ENCODE measurements around the gene OVCH2. TPM values are rescaled to one million over a fixed set of nuclear protein-coding genes. Genes with fewer than 3 reads are reported as not detected.
"Not testable (repeated sequence)": the region's sequence is repeated elsewhere in the genome, so short reads cannot be mapped to it uniquely, and the experiment has no call there.

The OVCH2 gene
- not detected for total RNA-seq

GRCh38 chr11:7706377-7706776 lies at the start of gene OVCH2:
Gene OVCH2, minus strand, starts transcription at chr11:7706477. Its CDS starts 83 bp downstream, at chr11:7706394.
- no peaks in the 10 kb centered on the region for H3K9me3 Mint-ChIP-seq
- DNase-seq (no peak), ATAC-seq (replicated peaks in 1 of 2) (no peak)
- peaks cover 48% of the 10 kb centered on the region for H3K27me3 Mint-ChIP-seq (ENCODE audit: low read depth)
- no peak within 1 kb of the TSS for H3K27ac Mint-ChIP-seq
- H3K4me1 Mint-ChIP-seq (ENCODE audit: low read depth): no peaks in the 10 kb centered on the region
- no peaks in the 10 kb centered on the region for H3K36me3 Mint-ChIP-seq (ENCODE audit: insufficient read depth in 2 of 2)
- no peak within 1 kb of the TSS for H3K4me3 Mint-ChIP-seq

- H3K27ac Mint-ChIP-seq: no peak overlapping the region
- no peaks in the 10 kb centered on the region for H3K36me3 Mint-ChIP-seq (ENCODE audit: insufficient read depth in 2 of 2)
- H3K9me3 Mint-ChIP-seq: no peaks in the 10 kb centered on the region
- H3K4me1 Mint-ChIP-seq (ENCODE audit: low read depth): no peaks in the 10 kb centered on the region
- no peaks in the 10 kb centered on the region for H3K27me3 Mint-ChIP-seq (ENCODE audit: low read depth)
- no peak for DNase-seq
- no peak for ATAC-seq (replicated peaks in 1 of 2)
- H3K4me3 Mint-ChIP-seq: no peak overlapping the region
Observed at GRCh38 chr11:7749456-7749855, 43.2 kb upstream of the OVCH2 start.

- not testable (repeated sequence) for H3K36me3 Mint-ChIP-seq (ENCODE audit: insufficient read depth in 2 of 2); ATAC-seq (replicated peaks in 1 of 2)
Observed at GRCh38 chr11:7734767-7735166, 28.5 kb upstream of the OVCH2 start.

GRCh38 chr11:7714786-7715185 lies 8.5 kb upstream of the OVCH2 start:
- DNase-seq: no peak

More at GRCh38 chr11:7734767-7735166, 28.5 kb upstream of the OVCH2 start:
- H3K4me1 Mint-ChIP-seq (ENCODE audit: low read depth); DNase-seq; H3K9me3 Mint-ChIP-seq; H3K27ac Mint-ChIP-seq; H3K4me3 Mint-ChIP-seq: not testable (repeated sequence)
- H3K27me3 Mint-ChIP-seq (ENCODE audit: low read depth): peaks cover 27% of the 10 kb centered on the region

GRCh38 chr11:7703740-7704139 lies 2.5 kb downstream of the OVCH2 start:
- no peaks in the 10 kb centered on the region for H3K9me3 Mint-ChIP-seq
- ATAC-seq (replicated peaks in 1 of 2) (no peak), DNase-seq (no peak)
- no peaks in the 10 kb centered on the region for H3K4me1 Mint-ChIP-seq (ENCODE audit: low read depth)
- no peaks in the 10 kb centered on the region for H3K36me3 Mint-ChIP-seq (ENCODE audit: insufficient read depth in 2 of 2)
- no peak overlapping the region for H3K27ac Mint-ChIP-seq
- no peak overlapping the region for H3K4me3 Mint-ChIP-seq
- peaks cover 53% of the 10 kb centered on the region for H3K27me3 Mint-ChIP-seq (ENCODE audit: low read depth)

More at GRCh38 chr11:7714786-7715185, 8.5 kb upstream of the OVCH2 start:
- H3K4me3 Mint-ChIP-seq: no peak overlapping the region
- H3K27ac Mint-ChIP-seq: no peak overlapping the region
- peaks cover 2 to 8% of the 10 kb centered on the region in 2 donors for H3K9me3 Mint-ChIP-seq
- H3K36me3 Mint-ChIP-seq (ENCODE audit: insufficient read depth in 2 of 2): peaks cover 0 to 2% of the 10 kb centered on the region in 2 donors
- peaks cover 37% of the 10 kb centered on the region for H3K27me3 Mint-ChIP-seq (ENCODE audit: low read depth)
- ATAC-seq (replicated peaks in 1 of 2): no peak
- H3K4me1 Mint-ChIP-seq (ENCODE audit: low read depth): peaks cover 6% of the 10 kb centered on the region

GRCh38 chr11:7696424-7696823 lies 9.9 kb downstream of the OVCH2 start:
- Mint-ChIP-seq H3K27ac (no peak overlapping the region), H3K4me3 (no peak overlapping the region), H3K9me3 (no peaks in the 10 kb centered on the region), H3K4me1 (ENCODE audit: low read depth) (peaks cover 18% of the 10 kb centered on the region), H3K36me3 (ENCODE audit: insufficient read depth in 2 of 2) (no peaks in the 10 kb centered on the region), H3K27me3 (ENCODE audit: low read depth) (peaks cover 42% of the 10 kb centered on the region)
- no peak for DNase-seq
- ATAC-seq (replicated peaks in 1 of 2): peak; percentile 47 to 72

GRCh38 chr11:7694235-7694634 lies 12.0 kb downstream of the OVCH2 start:
- Mint-ChIP-seq H3K27me3 (ENCODE audit: low read depth) (peaks cover 34% of the 10 kb centered on the region), H3K27ac (no peak overlapping the region), H3K36me3 (ENCODE audit: insufficient read depth in 2 of 2) (no peaks in the 10 kb centered on the region), H3K4me3 (peak overlapping the region; percentile 17 to 48), H3K9me3 (no peaks in the 10 kb centered on the region), H3K4me1 (ENCODE audit: low read depth) (peaks cover 19% of the 10 kb centered on the region)
- no peak for ATAC-seq (replicated peaks in 1 of 2)
- DNase-seq: no peak

- ATAC-seq (replicated peaks in 1 of 2) (no peak), DNase-seq (no peak)
- Mint-ChIP-seq H3K4me1 (ENCODE audit: low read depth) (peaks cover 19% of the 10 kb centered on the region), H3K36me3 (ENCODE audit: insufficient read depth in 2 of 2) (no peaks in the 10 kb centered on the region), H3K9me3 (no peaks in the 10 kb centered on the region), H3K27ac (no peak overlapping the region), H3K27me3 (ENCODE audit: low read depth) (peaks cover 38% of the 10 kb centered on the region), H3K4me3 (no peak overlapping the region)
Observed at GRCh38 chr11:7692426-7692825, 13.9 kb downstream of the OVCH2 start.

GRCh38 chr11:7691759-7692350 lies 14.4 kb downstream of the OVCH2 start:
- no peak for DNase-seq
- Mint-ChIP-seq H3K27ac (no peak overlapping the region), H3K36me3 (ENCODE audit: insufficient read depth in 2 of 2) (no peaks in the 10 kb centered on the region), H3K27me3 (ENCODE audit: low read depth) (peaks cover 38% of the 10 kb centered on the region), H3K4me1 (ENCODE audit: low read depth) (peaks cover 18% of the 10 kb centered on the region), H3K4me3 (no peak overlapping the region), H3K9me3 (no peaks in the 10 kb centered on the region)
- no peak for ATAC-seq (replicated peaks in 1 of 2)

- Mint-ChIP-seq H3K4me1 (ENCODE audit: low read depth) (peaks cover 11% of the 10 kb centered on the region), H3K4me3 (no peak overlapping the region), H3K27me3 (ENCODE audit: low read depth) (peaks cover 38% of the 10 kb centered on the region), H3K36me3 (ENCODE audit: insufficient read depth in 2 of 2) (no peaks in the 10 kb centered on the region), H3K27ac (no peak overlapping the region), H3K9me3 (no peaks in the 10 kb centered on the region)
- DNase-seq: no peak
- ATAC-seq (replicated peaks in 1 of 2): peak in 1 of 2 donors; percentile 48
Observed at GRCh38 chr11:7690648-7691047, 15.6 kb downstream of the OVCH2 start.

- Mint-ChIP-seq H3K4me3 (no peak overlapping the region), H3K27ac (no peak overlapping the region), H3K9me3 (no peaks in the 10 kb centered on the region), H3K36me3 (ENCODE audit: insufficient read depth in 2 of 2) (no peaks in the 10 kb centered on the region), H3K27me3 (ENCODE audit: low read depth) (peaks cover 36% of the 10 kb centered on the region), H3K4me1 (ENCODE audit: low read depth) (peaks cover 7% of the 10 kb centered on the region)
- DNase-seq (no peak), ATAC-seq (replicated peaks in 1 of 2) (no peak)
Observed at GRCh38 chr11:7689239-7689638, 17.0 kb downstream of the OVCH2 start.

- Mint-ChIP-seq H3K4me1 (ENCODE audit: low read depth) (peaks cover 6% of the 10 kb centered on the region), H3K27ac (no peak overlapping the region), H3K27me3 (ENCODE audit: low read depth) (peaks cover 27% of the 10 kb centered on the region), H3K4me3 (no peak overlapping the region), H3K9me3 (no peaks in the 10 kb centered on the region), H3K36me3 (ENCODE audit: insufficient read depth in 2 of 2) (no peaks in the 10 kb centered on the region)
- ATAC-seq (replicated peaks in 1 of 2) (peak in 1 of 2 donors; percentile 29), DNase-seq (peak; percentile 21 to 32)
Observed at GRCh38 chr11:7688238-7688826, 17.9 kb downstream of the OVCH2 start.

GRCh38 chr11:7687386-7687785 lies 18.9 kb downstream of the OVCH2 start:
- Mint-ChIP-seq H3K27me3 (ENCODE audit: low read depth) (peaks cover 19% of the 10 kb centered on the region), H3K9me3 (no peaks in the 10 kb centered on the region), H3K4me3 (no peak overlapping the region), H3K27ac (no peak overlapping the region), H3K36me3 (ENCODE audit: insufficient read depth in 2 of 2) (no peaks in the 10 kb centered on the region), H3K4me1 (ENCODE audit: low read depth) (peaks cover 6% of the 10 kb centered on the region)
- DNase-seq (no peak), ATAC-seq (replicated peaks in 1 of 2) (no peak)

- Mint-ChIP-seq H3K27ac (no peak overlapping the region), H3K9me3 (no peaks in the 10 kb centered on the region), H3K27me3 (ENCODE audit: low read depth) (peaks cover 17% of the 10 kb centered on the region), H3K4me1 (ENCODE audit: low read depth) (peaks cover 5% of the 10 kb centered on the region), H3K4me3 (no peak overlapping the region), H3K36me3 (ENCODE audit: insufficient read depth in 2 of 2) (no peaks in the 10 kb centered on the region)
- ATAC-seq (replicated peaks in 1 of 2): no peak
- DNase-seq: no peak
Observed at GRCh38 chr11:7686761-7687160, 19.5 kb downstream of the OVCH2 start.
